Hepatocyte (in vitro differentiated cells): ENCODE results near the gene PPP1R9A. TPM values are rescaled to one million over a fixed set of nuclear protein-coding genes. Genes with fewer than 3 reads are reported as not detected.

Experiments
- DNase-seq: peaks from one replicate; pipeline ENCODE4 v3.0.0-alpha.2; 2016; ENCODE audit warnings: low spot score
- H2AFZ ChIP-seq: fragments of 200-600 bp; sonication (generic); 2 replicates; pipeline ENCODE4 v1.6.0; 2016; ENCODE audit warnings: antibody characterized with exemption, mild to moderate bottlenecking
- H3K27ac ChIP-seq: fragments of 200-600 bp; sonication (generic); 2 replicates; pipeline ENCODE4 v1.5.1; 2016; ENCODE audit warnings: mild to moderate bottlenecking
- H3K27me3 ChIP-seq: fragments of 200-600 bp; sonication (generic); 2 replicates; pipeline ENCODE4 v1.6.1; 2016
- H3K36me3 ChIP-seq: fragments of 200-600 bp; sonication (generic); replicated peaks from 2 replicates; pipeline ENCODE4 v1.5.1; 2016; ENCODE audit warnings: low read depth; ENCODE audit not compliant: insufficient read depth
- H3K4me1 ChIP-seq: fragments of 200-600 bp; sonication (generic); 2 replicates; pipeline ENCODE4 v1.5.1; 2016; ENCODE audit warnings: mild to moderate bottlenecking, moderate library complexity; ENCODE audit not compliant: insufficient read depth
- H3K4me2 ChIP-seq: fragments of 200-600 bp; sonication (generic); 2 replicates; pipeline ENCODE4 v1.6.0; 2016
- H3K4me3 ChIP-seq: fragments of 200-600 bp; sonication (generic); 2 replicates; pipeline ENCODE4 v1.5.1; 2016; ENCODE audit warnings: mild to moderate bottlenecking
- H3K79me2 ChIP-seq: fragments of 200-600 bp; sonication (generic); 2 replicates; pipeline ENCODE4 v1.6.0; 2017; ENCODE audit warnings: mild to moderate bottlenecking
- H3K9me2 ChIP-seq: fragments of 200-600 bp; sonication (generic); replicated peaks from 2 replicates; pipeline ENCODE4 v1.6.0; 2017; ENCODE audit warnings: mild to moderate bottlenecking; ENCODE audit not compliant: insufficient read depth
- H3K9me3 ChIP-seq: fragments of 200-600 bp; sonication (generic); 2 replicates; pipeline ENCODE4 v1.5.1; 2016; ENCODE audit warnings: low read depth, mild to moderate bottlenecking
- H4K20me1 ChIP-seq: fragments of 200-600 bp; sonication (generic); 2 replicates; pipeline ENCODE4 v1.6.0; 2016; ENCODE audit warnings: mild to moderate bottlenecking; ENCODE audit not compliant: insufficient read depth, poor library complexity, severe bottlenecking
- CTCF ChIP-seq: fragments of 200-600 bp; sonication (generic); IDR thresholded peaks from 2 replicates; pipeline ENCODE4 v1.5.1; 2016; ENCODE audit warnings: antibody characterized with exemption, mild to moderate bottlenecking; ENCODE audit not compliant: poor library complexity
- EZH2 ChIP-seq: fragments of 200-600 bp; sonication (generic); IDR thresholded peaks from 2 replicates; pipeline ENCODE4 v1.6.1; 2016; ENCODE audit warnings: antibody characterized with exemption, mild to moderate bottlenecking, borderline replicate concordance
- EZH2phosphoT487 ChIP-seq: fragments of 200-600 bp; sonication (generic); IDR thresholded peaks from one replicate; pipeline ENCODE4 v1.6.1; 2018; ENCODE audit warnings: antibody characterized with exemption, mild to moderate bottlenecking, low read depth, moderate library complexity; ENCODE audit not compliant: unreplicated experiment, severe bottlenecking
- WGBS: methylation state at CpG from one replicate; pipeline ENCODE4 v1.1.6; 2016; ENCODE audit warnings: low lambda C conversion rate; ENCODE audit errors: missing lambda C conversion rate; 5-methylcytosine and 5-hydroxymethylcytosine counted together
- polyA plus RNA-seq: library from polyadenylated mRNA; unstranded; fragments of >200 nt; fragmentation: Nextera tagmentation; extraction: Ambion mirVana; gene quantifications from 2 replicates; pipeline ENCODE4 v1.2.1, GENCODE V29; 2016
- total RNA-seq: library from RNA; depleted of rRNA; stranded (reverse); fragments of >200 nt; gene quantifications from 2 replicates; pipeline ENCODE4 v1.2.3, GENCODE V29; 2014

PPP1R9A gene
- total and polyA plus RNA-seq, 2 experiments from 2014 or later: 11.7 to 25.7 TPM

DNA sequence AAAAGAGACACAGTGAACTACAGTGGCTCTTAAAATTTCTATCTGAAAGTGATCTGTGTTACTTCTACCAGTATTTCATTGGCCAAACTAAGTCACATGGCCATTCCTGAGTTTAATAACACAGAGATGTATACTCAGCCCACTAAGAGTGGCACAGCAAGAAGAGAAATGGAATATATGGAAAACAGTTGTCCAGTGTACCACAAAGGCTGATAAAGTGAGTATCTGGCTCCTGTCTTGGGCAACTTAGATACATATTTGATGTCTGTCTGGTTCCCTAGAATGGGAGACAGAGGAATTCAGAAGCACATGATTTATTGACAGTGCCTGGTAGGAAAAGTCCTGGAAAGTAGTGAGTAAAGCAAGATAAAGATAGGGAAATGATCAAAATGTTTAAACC is 427.1 kb downstream of the PPP1R9A start:
- Histone ChIP-seq H3K27ac (no peak overlapping the region), H3K27me3 (no peaks in the 10 kb centered on the region), H3K4me3 (no peak overlapping the region), H3K36me3 (no peaks in the 10 kb centered on the region), H3K9me3 (no peaks in the 10 kb centered on the region), H2AFZ (no peak overlapping the region), H3K9me2 (no peaks in the 10 kb centered on the region), H4K20me1 (no peaks in the 10 kb centered on the region), H3K4me2 (no peak overlapping the region), H3K79me2 (no peaks in the 10 kb centered on the region), H3K4me1 (peaks cover 7% of the 10 kb centered on the region)
- TF ChIP-seq EZH2: no peak
- TF ChIP-seq CTCF: no peak
- TF ChIP-seq EZH2phosphoT487: no peak
- no peak for DNase-seq

DNA sequence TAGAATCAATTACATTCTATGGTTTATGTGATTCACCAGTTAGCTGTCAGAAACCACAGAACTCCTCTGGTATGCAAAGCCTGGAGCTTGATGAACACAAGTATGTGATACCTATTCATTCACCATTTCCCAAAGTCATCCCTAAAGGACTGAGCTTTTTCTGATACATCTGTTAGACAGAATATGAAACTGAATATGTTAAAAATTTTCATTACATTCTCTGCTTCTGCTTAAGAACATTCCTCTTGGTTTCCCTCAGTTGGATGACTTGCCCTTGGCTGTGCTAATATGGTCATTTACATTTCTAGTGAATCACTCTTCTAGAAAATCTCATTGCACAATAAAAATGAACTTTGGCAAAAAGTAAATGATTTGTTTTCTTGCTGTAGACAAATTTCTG is 427.7 kb downstream of the PPP1R9A start:
- Histone ChIP-seq H4K20me1 (no peaks in the 10 kb centered on the region), H3K27ac (no peak overlapping the region), H2AFZ (no peak overlapping the region), H3K79me2 (no peaks in the 10 kb centered on the region), H3K4me1 (peaks cover 7% of the 10 kb centered on the region), H3K4me3 (no peak overlapping the region), H3K9me3 (no peaks in the 10 kb centered on the region), H3K27me3 (no peaks in the 10 kb centered on the region), H3K4me2 (no peak overlapping the region), H3K36me3 (no peaks in the 10 kb centered on the region), H3K9me2 (no peaks in the 10 kb centered on the region)
- no peak for DNase-seq
- TF ChIP-seq EZH2phosphoT487: no peak
- TF ChIP-seq CTCF: no peak
- no peak for TF ChIP-seq EZH2

- TF ChIP-seq EZH2 (no peak), EZH2phosphoT487 (no peak), CTCF (no peak)
- Histone ChIP-seq H3K4me2 (no peak overlapping the region), H4K20me1 (no peaks in the 10 kb centered on the region), H3K4me1 (peaks cover 7% of the 10 kb centered on the region), H3K27ac (no peak overlapping the region), H3K27me3 (no peaks in the 10 kb centered on the region), H3K9me3 (no peaks in the 10 kb centered on the region), H2AFZ (no peak overlapping the region), H3K79me2 (no peaks in the 10 kb centered on the region), H3K4me3 (no peak overlapping the region), H3K36me3 (no peaks in the 10 kb centered on the region), H3K9me2 (no peaks in the 10 kb centered on the region)
- WGBS: 96% methylated on average over 3 of the region's 3 CpGs
- DNase-seq: no peak
These were observed 431.4 kb downstream of the PPP1R9A start for GRCh38 chr7:95338832-95339231.

GRCh38 chr7:95340491-95340890 is 433.1 kb downstream of the PPP1R9A start:
- H3K9me3 ChIP-seq: no peaks in the 10 kb centered on the region
- H4K20me1 ChIP-seq: no peaks in the 10 kb centered on the region
- no peak for DNase-seq
- WGBS: 92% methylated on average over 2 of the region's 2 CpGs
- no peaks in the 10 kb centered on the region for H3K79me2 ChIP-seq
- TF ChIP-seq EZH2phosphoT487 (no peak), CTCF (no peak), EZH2 (no peak)
- H3K4me3 ChIP-seq: no peak overlapping the region
- no peak overlapping the region for H3K27ac ChIP-seq
- H3K4me1 ChIP-seq: no peaks in the 10 kb centered on the region
- H2AFZ ChIP-seq: no peak overlapping the region
- H3K27me3 ChIP-seq: no peaks in the 10 kb centered on the region
- H3K36me3 ChIP-seq: no peaks in the 10 kb centered on the region
- no peaks in the 10 kb centered on the region for H3K9me2 ChIP-seq
- no peak overlapping the region for H3K4me2 ChIP-seq
